GM12891 (cell line): ENCODE data around the gene PAK5.

Experiments
- POLR2A ChIP-seq: IDR thresholded peaks from 2 replicates; pipeline ENCODE4 v1.6.1; 2011; ENCODE audit warnings: low read depth, low read length, control low read depth
- POLR2AphosphoS5 ChIP-seq: IDR thresholded peaks from 2 replicates; pipeline ENCODE4 v1.6.1; 2011; ENCODE audit warnings: low read depth, low read length, control low read depth

DNA sequence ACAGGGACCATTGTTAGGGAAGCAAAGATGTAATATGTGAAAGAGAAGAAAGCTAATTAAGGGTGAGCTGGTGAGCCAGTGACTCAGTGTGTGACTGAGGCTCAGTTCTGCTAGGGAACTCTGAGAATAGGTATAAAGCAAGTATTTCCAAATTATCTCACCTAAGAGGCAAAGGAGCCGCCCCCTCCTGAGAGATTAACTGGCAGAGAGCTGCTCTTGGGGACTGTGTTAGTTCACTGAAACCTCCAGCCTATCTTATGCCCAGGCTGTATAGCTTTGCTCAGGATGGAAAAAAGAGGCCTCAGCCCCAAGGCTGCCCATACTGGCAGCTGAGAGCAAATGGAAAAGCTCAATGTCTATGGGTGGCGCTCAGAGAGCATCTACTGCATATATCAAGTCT lies 152.0 kb downstream of the PAK5 start:
- TF ChIP-seq POLR2AphosphoS5 (no peak), POLR2A (no peak)
